KOPT-K1 (cell line): ENCODE measurements around the gene ZC4H2.
"Not testable (repeated sequence)": the region's sequence is repeated elsewhere in the genome, so short reads cannot be mapped to it uniquely, and the experiment has no call there.

Experiments
- H3K27ac ChIP-seq: fragments of 200-600 bp; sonication (generic); 2 replicates; pipeline ENCODE4 v1.5.1; 2016; ENCODE audit warnings: antibody characterized with exemption, mild to moderate bottlenecking, low read depth, low read length; ENCODE audit not compliant: poor library complexity, severe bottlenecking
- H3K36me3 ChIP-seq: fragments of 200-600 bp; sonication (generic); 2 replicates; pipeline ENCODE4 v1.5.1; 2017; ENCODE audit warnings: antibody characterized with exemption, mild to moderate bottlenecking, low read length, moderate library complexity; ENCODE audit not compliant: insufficient read depth
- H3K9me3 ChIP-seq: fragments of 200-600 bp; sonication (generic); 2 replicates; pipeline ENCODE4 v1.5.1; 2017; ENCODE audit warnings: antibody characterized with exemption, low read length, mild to moderate bottlenecking; ENCODE audit not compliant: insufficient read depth, poor library complexity, severe bottlenecking

Gene ZC4H2, protein sequence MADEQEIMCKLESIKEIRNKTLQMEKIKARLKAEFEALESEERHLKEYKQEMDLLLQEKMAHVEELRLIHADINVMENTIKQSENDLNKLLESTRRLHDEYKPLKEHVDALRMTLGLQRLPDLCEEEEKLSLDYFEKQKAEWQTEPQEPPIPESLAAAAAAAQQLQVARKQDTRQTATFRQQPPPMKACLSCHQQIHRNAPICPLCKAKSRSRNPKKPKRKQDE

GRCh38 chrX:64975989-64976672, at the start of gene ZC4H2:
Gene ZC4H2 (minus strand): TSS chrX:64976450. CDS start chrX:64976377, 73 bp downstream.
- Histone ChIP-seq H3K9me3 (peaks cover 15% of the 10 kb centered on the region), H3K36me3 (peaks cover 12% of the 10 kb centered on the region; the same call in 1 of the 2 replicates), H3K27ac (peak within 1 kb of the TSS; percentile 74)

DNA sequence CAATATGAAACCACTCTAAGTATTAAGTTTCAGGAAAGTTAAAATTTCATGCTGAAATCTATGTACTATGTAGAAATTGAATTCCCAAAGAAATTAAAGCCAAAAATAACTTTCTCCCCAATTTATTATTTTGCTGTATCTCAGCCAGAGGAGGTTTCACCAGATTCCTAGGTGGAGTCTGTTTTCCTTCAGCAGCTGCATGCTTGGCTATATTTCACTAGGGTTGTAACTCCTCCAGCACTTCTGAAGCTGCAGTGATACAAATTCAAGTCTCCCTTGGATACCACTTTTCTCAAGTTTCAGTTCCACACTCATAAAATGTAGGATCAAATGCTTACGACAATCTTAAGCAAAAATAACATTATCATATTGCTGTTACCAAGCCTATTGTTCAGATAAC, 41.2 kb upstream of the ZC4H2 start:
- Histone ChIP-seq H3K27ac (no peak overlapping the region), H3K36me3 (no peaks in the 10 kb centered on the region), H3K9me3 (peaks cover 5% of the 10 kb centered on the region)

GRCh38 chrX:65014230-65014629, 38.0 kb upstream of the ZC4H2 start:
- peaks cover 5% of the 10 kb centered on the region for H3K9me3 ChIP-seq
- H3K36me3 ChIP-seq, result no peaks in the 10 kb centered on the region
- no peak overlapping the region for H3K27ac ChIP-seq

DNA sequence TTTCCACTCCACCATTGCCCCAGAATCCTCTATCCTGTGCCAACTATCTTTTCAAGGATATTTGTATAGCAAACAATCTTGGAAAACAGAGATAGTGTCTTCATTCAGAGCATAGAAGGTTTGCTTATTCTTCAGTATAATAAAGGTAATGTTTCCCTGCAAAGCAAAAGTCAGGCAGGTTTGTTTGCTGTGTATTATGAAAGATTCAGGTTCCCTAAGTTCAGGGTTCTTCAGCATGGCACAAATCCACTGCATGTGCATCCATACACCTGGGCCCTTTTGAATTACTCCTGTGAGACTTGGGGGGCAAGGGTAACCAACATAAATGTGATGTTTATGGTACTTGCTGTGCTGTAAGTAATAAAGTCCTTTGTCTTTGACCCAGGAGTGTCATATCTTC, 33.2 kb upstream of the ZC4H2 start:
- Histone ChIP-seq H3K27ac (no peak overlapping the region), H3K36me3 (no peaks in the 10 kb centered on the region), H3K9me3 (no peaks in the 10 kb centered on the region)

DNA sequence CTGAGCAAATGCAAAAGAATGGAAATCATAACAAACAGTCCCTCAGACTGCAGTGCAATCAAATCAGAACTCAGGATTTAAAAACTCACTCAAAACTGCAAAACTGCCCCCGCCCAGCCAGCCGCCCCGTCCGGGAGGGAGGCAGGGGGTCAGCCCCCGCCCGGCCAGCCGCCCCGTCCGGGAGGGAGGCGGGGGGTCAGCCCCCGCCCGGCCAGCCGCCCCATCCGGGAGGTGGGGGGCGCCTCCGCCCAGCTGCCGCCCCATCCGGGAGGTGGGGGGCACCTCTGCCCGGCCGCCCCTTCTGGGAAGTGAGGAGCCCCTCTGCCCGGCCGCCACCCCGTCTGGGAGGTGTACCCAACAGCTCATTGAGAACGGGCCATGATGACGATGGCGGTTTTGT, 26.0 kb upstream of the ZC4H2 start:
- H3K36me3 ChIP-seq, H3K27ac ChIP-seq, H3K9me3 ChIP-seq: not testable (repeated sequence)

GRCh38 chrX:64996805-64997204, 20.6 kb upstream of the ZC4H2 start:
- H3K36me3 ChIP-seq, result no peaks in the 10 kb centered on the region
- H3K9me3 ChIP-seq, result peaks cover 10% of the 10 kb centered on the region
- H3K27ac ChIP-seq, result no peak overlapping the region

GRCh38 chrX:64994131-64994798, 18.0 kb upstream of the ZC4H2 start:
- peaks cover 9% of the 10 kb centered on the region for H3K9me3 ChIP-seq
- no peaks in the 10 kb centered on the region for H3K36me3 ChIP-seq
- no peak overlapping the region for H3K27ac ChIP-seq

GRCh38 chrX:64977830-64978229, 1.6 kb upstream of the ZC4H2 start:
- H3K36me3 ChIP-seq, result no peaks in the 10 kb centered on the region
- H3K27ac ChIP-seq, result no peak overlapping the region
- H3K9me3 ChIP-seq, result no peaks in the 10 kb centered on the region

DNA sequence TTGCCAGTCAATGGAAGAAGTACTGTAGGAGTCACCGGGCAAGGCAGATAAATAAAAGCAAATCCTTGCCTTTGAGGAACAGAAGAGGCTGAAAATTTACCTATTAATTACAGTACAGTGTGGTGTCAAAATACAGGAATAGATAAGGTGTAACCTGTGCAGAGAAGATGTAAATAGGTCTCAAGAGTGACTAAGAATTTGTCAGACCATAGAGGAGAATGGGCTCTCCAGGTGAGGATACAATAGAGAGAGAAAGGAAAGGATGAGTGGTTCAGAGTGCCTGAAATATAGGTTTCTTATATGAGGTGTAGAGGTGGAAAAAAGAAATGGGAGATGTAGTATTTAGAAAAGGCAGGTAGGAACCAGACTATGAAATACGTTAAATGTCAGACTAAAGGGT, 801 bp upstream of the ZC4H2 start:
- H3K36me3 ChIP-seq, result peaks cover 5% of the 10 kb centered on the region; the same call in 1 of the 2 replicates
- H3K27ac ChIP-seq, result no peak overlapping the region
- peaks cover 6% of the 10 kb centered on the region for H3K9me3 ChIP-seq

GRCh38 chrX:64976673-64977040, 407 bp upstream of the ZC4H2 start:
- Histone ChIP-seq H3K27ac (no peak overlapping the region), H3K9me3 (peaks cover 10% of the 10 kb centered on the region), H3K36me3 (peaks cover 8% of the 10 kb centered on the region; the same call in 1 of the 2 replicates)

- Histone ChIP-seq H3K27ac (peak overlapping the region; percentile 74), H3K36me3 (peaks cover 13% of the 10 kb centered on the region; the same call in 1 of the 2 replicates), H3K9me3 (peaks cover 18% of the 10 kb centered on the region)
These were observed 759 bp downstream of the ZC4H2 start for GRCh38 chrX:64975491-64975890.

DNA sequence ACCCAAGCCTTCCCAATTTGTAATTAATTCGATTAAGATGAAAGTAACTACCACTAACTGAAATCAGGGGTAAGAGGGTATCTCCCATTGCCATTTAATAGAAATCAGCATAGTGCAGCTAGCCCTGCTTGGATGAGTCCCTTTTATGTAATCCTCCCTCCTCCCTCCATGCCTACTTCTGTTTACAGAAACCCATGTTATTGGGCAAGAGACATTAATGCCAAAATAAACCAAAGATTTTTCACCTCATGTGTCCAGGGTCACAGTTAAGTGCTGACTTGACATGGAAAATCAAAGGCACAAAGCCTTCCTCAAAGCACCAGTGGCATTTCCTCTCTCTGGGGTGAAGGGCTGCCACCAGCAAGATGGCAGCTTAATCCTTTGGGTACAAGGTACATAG, 50.8 kb downstream of the ZC4H2 start:
- Histone ChIP-seq H3K27ac (no peak overlapping the region), H3K36me3 (peaks cover 13% of the 10 kb centered on the region), H3K9me3 (peaks cover 38% of the 10 kb centered on the region)

DNA sequence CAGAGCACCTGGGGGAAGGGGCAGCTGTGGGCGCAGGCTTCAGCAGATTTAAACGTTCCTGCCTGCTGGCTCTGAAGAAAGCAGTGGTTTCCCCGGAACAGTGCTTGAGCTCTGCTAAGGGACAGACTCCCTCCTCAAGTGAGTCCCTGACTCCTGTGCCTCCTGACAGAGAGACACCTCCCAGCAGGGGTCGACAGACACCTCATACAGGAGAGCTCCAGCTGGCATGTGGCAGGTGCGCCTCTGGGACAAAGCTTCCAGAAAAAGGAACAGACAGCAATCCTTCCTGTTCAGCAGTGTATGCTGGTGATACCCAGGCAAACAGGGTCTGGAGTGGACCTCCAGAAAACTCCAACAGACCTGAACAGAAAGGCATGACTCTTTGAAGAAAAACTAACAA, 68.1 kb downstream of the ZC4H2 start:
- Histone ChIP-seq H3K9me3 (peaks cover 3% of the 10 kb centered on the region), H3K27ac (no peak overlapping the region), H3K36me3 (peaks cover 19% of the 10 kb centered on the region; the same call in 1 of the 2 replicates)

GRCh38 chrX:64894454-64895038, 81.7 kb downstream of the ZC4H2 start:
- Histone ChIP-seq H3K9me3 (peaks cover 11% of the 10 kb centered on the region), H3K36me3 (no peaks in the 10 kb centered on the region), H3K27ac (no peak overlapping the region)

DNA sequence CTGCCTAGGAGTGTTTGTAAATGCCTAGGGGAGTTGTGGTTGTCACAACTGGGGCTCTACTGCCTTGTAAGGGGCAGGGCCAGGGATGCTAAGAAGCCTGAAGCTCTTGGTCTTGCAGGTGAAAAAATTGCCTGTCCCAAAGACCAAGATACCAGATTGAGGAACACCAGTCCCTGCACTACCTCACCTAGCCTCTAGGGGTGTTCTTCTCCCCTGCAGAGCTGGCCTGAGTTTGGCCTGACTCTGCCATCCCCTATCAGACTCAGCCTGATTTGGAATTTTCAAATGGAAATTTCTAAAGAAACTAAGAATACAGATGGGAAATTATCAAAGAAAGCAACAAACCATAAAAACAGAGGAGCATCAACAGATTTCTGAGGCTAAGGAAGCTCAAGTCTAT, 90.4 kb downstream of the ZC4H2 start:
- Histone ChIP-seq H3K9me3 (no peaks in the 10 kb centered on the region), H3K27ac (no peak overlapping the region), H3K36me3 (no peaks in the 10 kb centered on the region)
